HFF-Myc (cell line): ENCODE measurements around the gene GARIN5A.
A peak's percentile ranks its signal among the peaks of the same experiment; 100 is the strongest.

Experiments used
- DNase-seq: peaks from one replicate; pipeline ENCODE4 v3.0.0-alpha.2; 2011; ENCODE audit warnings: low read depth; ENCODE audit errors: extremely low read depth
- H3K4me3 ChIP-seq: replicated peaks from 2 replicates; pipeline ENCODE4 v1.5.1; 2011; ENCODE audit warnings: low read depth, mild to moderate bottlenecking, control low read depth, low read length
- TF ChIP-seq, protein P1 (sequence below): IDR thresholded peaks from 2 replicates; pipeline ENCODE4 v1.5.1; 2012; ENCODE audit warnings: mild to moderate bottlenecking, low read depth, low read length, control low read depth; ENCODE audit errors: missing control alignments

The GARIN5A gene

DNA sequence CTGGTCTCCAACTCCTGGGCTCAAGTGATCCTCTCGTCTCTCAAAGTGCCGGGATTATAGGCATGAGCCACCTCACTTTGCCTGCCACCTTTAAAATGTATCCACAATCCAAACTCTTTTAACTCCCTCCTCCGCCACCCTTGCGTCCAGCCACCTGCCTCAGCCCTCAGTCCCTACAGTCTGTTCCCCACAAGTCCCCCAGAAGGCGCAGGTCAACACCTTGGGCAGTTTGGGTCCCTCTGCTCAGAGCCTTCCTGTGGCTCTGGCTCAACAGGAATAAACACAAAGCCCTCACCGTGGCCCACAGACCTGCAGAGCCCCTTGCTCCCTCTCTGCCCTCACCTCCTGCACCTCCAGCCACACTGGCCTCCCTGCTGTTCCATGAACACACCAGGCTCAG, 7.8 kb downstream of the GARIN5A start:
- H3K4me3 ChIP-seq, result no peak overlapping the region
- DNase-seq, result no peak
- TF ChIP-seq, protein P1, sequence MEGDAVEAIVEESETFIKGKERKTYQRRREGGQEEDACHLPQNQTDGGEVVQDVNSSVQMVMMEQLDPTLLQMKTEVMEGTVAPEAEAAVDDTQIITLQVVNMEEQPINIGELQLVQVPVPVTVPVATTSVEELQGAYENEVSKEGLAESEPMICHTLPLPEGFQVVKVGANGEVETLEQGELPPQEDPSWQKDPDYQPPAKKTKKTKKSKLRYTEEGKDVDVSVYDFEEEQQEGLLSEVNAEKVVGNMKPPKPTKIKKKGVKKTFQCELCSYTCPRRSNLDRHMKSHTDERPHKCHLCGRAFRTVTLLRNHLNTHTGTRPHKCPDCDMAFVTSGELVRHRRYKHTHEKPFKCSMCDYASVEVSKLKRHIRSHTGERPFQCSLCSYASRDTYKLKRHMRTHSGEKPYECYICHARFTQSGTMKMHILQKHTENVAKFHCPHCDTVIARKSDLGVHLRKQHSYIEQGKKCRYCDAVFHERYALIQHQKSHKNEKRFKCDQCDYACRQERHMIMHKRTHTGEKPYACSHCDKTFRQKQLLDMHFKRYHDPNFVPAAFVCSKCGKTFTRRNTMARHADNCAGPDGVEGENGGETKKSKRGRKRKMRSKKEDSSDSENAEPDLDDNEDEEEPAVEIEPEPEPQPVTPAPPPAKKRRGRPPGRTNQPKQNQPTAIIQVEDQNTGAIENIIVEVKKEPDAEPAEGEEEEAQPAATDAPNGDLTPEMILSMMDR, result no peak

DNA sequence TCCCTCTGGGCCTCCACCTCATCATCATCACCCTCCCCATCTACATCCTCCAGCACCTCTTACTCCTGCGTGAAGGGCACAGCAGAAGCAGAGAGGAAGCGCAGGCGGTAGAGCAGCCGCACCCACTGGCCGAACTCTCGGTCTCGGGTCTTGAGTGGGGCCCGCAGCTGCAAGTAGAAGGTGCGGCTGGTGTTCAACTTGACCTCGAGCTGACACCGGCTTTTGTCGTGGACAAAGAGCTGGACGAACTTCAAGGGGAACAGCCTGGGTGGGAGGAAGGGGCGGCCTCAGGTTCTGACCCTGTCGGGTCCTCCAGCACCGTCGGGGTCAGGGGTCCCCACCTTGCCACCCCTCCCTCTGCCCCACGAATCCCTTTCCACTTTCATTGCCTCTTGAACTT, 9.1 kb downstream of the GARIN5A start:
- TF ChIP-seq, protein P1, result no peak
- H3K4me3 ChIP-seq, result no peak overlapping the region
- no peak for DNase-seq

DNA sequence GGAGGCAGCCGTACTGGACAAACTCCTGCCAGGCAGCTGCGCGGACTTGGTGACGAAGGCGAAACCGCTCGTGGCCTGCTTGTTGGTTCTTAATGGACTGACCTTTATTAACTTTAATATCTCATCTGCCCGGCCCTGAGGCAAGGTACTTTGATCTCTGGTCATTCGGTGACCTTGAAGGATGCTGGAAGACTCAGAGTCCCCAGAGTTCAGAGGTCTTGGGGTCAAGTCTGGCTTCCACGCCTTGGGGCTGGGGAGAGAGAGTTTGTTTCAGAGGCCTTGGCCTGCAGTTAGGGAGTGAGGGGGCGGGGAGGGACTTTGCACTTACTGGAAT, 10.0 kb downstream of the GARIN5A start:
- no peak for DNase-seq
- no peak overlapping the region for H3K4me3 ChIP-seq
- TF ChIP-seq, protein P1, result no peak

DNA sequence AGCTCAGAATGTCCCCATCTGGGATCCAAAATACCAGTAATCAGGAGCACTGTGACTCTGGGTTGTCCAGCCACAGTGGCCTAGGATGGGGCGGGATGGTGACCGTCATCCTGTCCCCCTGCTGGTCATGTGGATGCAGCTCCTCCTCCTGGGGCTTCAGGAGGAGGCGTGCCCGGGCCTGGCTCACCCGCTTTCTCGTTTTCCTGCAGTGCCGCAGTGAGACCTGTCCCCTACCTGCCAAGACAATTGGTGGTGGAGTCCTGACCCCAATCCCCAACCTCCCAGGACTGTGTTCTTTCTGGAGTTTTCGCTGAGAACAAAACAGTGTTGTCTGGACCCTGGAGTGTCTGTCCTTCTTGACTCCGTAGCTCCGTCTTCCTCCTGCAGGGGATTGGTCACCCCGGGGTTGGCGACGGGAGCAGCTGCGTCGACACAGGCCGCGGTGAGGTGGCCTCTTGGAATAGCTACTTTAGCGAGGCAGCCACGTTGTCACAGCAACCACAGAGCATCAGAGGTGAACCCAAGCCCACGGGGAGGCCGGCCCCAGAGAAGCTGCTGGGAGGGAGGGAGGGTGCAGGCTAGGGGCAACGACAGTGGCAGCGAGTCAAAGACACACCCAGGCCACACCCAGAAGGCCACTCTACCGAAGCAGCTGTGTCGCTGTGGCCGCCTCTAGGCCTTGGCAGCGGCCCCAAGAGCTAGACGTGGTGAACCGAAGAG, 10.5 kb downstream of the GARIN5A start:
- TF ChIP-seq, protein P1, result peak; percentile 48
- no peak for DNase-seq
- no peak overlapping the region for H3K4me3 ChIP-seq

DNA sequence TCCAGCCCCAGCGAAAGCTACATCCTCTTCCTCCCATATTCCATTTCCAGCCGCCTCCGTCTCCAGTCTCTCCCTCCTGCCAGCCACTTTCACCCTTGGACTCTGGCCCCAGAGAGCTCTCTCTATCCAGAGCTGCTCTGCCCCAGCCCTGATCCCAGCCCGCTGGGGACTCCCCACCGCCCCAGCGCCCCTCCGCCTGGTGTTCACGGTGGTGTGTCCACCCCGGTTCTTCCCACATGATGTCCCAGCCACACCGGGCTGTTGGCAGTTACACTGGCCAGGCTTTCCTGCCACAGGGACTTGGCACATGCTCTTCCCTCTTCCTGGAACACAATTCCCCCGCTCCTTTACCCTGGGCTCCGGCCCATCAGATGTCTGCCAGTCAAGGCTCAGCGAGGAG, 11.6 kb downstream of the GARIN5A start:
- TF ChIP-seq, protein P1, result no peak
- H3K4me3 ChIP-seq, result no peak overlapping the region
- no peak for DNase-seq

DNA sequence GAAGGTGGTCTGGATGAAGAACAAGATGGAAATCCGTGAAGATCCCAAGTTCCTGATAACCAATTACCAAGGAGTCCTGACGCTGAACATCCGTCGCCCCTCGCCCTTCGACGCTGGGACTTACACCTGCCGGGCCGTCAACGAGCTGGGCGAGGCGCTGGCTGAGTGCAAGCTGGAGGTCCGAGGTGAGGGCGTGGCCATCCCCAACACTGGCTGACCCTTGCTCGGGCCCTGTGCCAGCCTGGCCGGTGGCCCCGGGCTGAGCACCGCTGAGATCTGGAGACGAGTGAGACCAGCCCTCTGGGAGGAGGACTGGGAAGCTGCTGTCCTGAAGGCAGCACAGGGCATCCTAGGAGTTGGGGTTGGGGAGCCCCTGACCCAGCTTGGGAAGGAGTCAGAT, 12.3 kb downstream of the GARIN5A start:
- no peak overlapping the region for H3K4me3 ChIP-seq
- DNase-seq, result no peak
- TF ChIP-seq, protein P1, result no peak

DNA sequence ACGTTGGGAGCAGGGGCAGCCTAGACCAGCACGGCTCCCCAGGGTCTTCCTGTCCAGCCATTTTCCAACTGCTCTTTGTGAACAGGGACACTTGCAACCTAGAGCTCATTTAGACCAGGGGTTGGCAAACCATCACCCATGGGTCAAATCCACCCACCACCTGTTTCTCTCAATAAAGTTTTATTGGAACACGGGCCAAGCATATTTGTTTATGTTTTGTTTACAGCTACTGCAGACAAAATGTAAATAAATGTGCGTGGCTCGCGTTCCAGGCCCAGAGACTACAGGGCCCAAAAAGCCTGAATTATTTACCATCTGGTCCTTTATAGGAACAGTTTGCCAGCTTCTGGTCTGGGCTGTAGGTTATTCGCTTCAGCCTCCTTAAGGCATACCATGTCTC, 13.7 kb downstream of the GARIN5A start:
- DNase-seq, result no peak
- TF ChIP-seq, protein P1, result no peak
- H3K4me3 ChIP-seq, result no peak overlapping the region
